GM18909 (cell line): ENCODE measurements around the gene TUBB4B.
A peak's percentile ranks its signal among the peaks of the same experiment; 100 is the strongest.
"Not testable (repeated sequence)": the region's sequence is repeated elsewhere in the genome, so short reads cannot be mapped to it uniquely, and the experiment has no call there.

ENCODE experiments used
- ATAC-seq: cut with Tn5 transposase; IDR thresholded peaks from one replicate; pipeline ENCODE4 v1.9.1; 2021; ENCODE audit warnings: mild to moderate bottlenecking; ENCODE audit not compliant: unreplicated experiment, poor library complexity

TUBB4B gene

GRCh38 chr9:137235424-137236237 lies 5.5 kb upstream of the TUBB4B start:
- no peak for ATAC-seq

DNA sequence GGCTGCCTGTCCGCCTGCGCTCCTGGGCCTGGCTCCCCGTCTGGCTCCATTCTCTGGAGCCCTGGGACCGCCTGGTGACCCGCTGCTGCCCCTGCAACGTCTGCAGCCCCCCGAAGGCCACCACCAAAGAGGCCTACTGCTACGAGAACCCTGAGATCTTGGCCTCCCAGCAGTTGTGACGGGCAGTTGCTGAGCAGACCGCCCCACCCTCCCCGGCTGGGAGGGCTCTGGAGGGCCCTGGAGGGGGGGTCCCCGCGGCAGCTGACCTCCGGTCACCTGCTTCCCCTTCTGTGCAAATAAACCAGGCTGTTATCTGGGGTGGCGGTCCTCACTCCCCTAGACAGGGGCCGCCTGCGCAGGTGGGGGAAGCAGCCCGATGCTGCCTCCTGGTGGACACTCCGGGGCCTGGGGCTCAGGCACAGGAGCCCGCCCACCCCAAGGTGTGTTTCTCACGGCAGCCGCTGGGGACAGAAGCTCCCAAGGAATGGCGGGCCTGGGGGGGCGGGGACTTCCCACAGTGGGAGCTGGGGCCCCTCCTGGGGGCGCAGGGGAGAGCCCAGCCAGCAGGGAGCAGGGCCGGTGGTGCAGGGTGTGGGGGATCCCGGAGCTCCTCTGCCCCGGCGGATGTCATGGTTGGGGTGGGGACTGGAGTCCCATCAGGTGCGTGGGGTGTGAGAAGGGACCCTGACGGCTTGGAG lies 4.7 kb upstream of the TUBB4B start:
- peak; percentile 18 for ATAC-seq

- ATAC-seq, result no peak
Measured at GRCh38 chr9:137236936-137237421, 4.1 kb upstream of the TUBB4B start.

GRCh38 chr9:137237759-137238726 lies 3.0 kb upstream of the TUBB4B start:
- ATAC-seq, result no peak

- not testable (repeated sequence) for ATAC-seq
Measured at GRCh38 chr9:137239541-137240200, 1.4 kb upstream of the TUBB4B start.

- peak; percentile 24 for ATAC-seq
Measured at GRCh38 chr9:137240318-137240840, 708 bp upstream of the TUBB4B start.

DNA sequence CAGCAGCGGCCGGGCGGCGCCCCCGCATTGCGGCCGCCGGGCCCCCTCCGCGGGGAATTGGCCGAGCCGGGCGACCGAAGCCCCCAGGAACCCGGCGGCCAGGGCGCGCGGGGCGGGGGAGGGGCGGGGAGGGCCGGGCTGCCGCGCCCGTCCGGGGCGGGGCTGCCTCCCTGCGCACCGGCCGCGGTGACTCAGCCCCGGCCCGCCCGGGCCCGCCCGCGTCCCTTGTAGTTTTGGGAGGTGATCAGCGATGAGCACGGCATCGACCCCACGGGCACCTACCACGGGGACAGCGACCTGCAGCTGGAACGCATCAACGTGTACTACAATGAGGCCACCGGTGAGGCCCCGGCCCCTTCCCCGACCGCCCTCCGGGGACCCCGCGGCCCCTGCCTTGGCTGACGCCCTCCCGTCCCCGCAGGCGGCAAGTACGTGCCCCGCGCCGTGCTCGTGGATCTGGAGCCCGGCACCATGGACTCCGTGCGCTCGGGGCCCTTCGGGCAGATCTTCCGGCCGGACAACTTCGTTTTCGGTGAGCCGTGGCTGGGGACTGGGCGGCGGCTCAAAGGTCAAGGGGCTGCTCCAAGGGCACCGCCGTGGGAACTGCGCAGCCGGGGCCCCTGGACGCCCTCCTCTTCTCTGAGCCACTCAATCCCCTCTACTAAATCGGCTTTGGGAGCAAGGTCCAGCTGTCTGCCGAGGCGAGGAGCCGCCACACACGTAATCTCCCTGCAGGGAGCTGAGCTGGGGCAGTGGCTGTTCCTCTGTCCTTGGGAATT lies 592 bp downstream of the TUBB4B start:
- ATAC-seq, result peak; percentile 10

DNA sequence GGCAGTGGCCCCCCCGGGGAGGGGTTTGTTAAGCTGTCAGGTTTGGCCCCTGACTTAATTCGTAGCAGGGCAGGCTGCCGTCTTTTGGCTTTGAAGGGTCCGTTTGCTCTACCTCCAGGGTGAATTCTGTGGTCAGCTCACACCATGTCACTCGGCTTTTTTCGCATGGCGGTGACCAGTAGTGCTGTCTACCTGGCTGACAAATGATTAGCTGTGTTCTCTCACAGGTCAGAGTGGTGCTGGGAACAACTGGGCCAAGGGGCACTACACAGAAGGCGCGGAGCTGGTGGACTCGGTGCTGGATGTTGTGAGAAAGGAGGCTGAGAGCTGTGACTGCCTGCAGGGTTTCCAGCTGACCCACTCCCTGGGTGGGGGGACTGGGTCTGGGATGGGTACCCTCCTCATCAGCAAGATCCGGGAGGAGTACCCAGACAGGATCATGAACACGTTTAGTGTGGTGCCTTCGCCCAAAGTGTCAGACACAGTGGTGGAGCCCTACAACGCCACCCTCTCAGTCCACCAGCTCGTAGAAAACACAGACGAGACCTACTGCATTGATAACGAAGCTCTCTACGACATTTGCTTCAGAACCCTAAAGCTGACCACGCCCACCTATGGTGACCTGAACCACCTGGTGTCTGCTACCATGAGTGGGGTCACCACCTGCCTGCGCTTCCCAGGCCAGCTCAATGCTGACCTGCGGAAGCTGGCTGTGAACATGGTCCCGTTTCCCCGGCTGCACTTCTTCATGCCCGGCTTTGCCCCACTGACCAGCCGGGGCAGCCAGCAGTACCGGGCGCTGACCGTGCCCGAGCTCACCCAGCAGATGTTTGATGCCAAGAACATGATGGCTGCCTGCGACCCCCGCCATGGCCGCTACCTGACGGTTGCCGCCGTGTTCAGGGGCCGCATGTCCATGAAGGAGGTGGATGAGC lies 1.4 kb downstream of the TUBB4B start:
- ATAC-seq, result no peak

DNA sequence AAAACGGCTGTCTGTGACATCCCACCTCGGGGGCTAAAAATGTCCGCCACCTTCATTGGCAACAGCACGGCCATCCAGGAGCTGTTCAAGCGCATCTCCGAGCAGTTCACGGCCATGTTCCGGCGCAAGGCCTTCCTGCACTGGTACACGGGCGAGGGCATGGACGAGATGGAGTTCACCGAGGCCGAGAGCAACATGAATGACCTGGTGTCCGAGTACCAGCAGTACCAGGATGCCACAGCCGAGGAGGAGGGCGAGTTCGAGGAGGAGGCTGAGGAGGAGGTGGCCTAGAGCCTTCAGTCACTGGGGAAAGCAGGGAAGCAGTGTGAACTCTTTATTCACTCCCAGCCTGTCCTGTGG lies 2.2 kb downstream of the TUBB4B start:
- not testable (repeated sequence) for ATAC-seq

GRCh38 chr9:137243626-137244485 lies 2.8 kb downstream of the TUBB4B start:
- ATAC-seq, result no peak

DNA sequence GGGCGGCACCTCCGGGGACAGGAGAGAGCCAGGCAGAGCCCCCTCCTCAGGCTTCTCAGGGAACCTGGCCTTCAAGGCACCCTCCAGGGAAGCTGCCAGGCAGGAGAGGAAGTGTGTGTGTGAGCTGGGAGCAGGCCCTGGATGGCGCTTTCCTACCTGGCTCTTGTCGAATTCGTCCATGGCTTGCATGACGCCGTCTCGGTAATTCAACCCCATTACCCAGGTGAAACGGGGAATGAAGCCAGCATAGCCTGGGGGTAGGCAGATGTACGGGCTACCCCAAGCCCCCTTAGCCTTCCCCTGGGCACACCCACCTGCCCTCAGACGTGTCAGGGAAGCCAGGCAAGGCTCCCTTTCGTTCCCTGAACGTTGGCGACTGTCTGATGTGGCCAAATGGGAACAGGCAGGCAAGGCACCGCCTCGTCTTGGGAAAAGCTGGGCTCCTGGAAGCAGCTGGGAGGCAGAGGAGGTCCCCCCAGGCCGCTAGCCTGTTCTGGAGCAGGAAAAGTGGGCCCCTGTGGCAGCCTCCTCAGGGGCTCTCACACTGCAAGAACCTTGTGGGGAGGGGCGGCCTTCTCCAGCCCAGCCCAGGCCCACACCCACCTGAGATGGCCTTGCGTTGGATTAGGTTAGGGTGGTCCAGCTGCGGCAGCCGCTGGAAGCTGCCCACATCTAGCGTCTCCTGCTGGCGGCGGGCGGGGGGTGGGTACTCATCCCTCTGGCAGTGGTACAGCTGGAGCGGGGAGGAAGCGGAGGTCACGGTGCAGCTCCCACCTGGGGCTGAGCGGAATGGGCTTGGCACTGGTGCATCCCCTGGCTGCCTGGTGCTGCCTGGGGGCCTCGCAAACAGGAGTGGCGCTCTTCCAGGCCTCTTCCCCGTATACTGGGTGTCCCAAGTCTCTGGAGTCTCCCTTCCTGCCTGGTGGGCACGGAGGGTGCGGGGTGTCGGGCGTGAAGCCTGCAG lies 3.7 kb downstream of the TUBB4B start:
- ATAC-seq, result no peak

DNA sequence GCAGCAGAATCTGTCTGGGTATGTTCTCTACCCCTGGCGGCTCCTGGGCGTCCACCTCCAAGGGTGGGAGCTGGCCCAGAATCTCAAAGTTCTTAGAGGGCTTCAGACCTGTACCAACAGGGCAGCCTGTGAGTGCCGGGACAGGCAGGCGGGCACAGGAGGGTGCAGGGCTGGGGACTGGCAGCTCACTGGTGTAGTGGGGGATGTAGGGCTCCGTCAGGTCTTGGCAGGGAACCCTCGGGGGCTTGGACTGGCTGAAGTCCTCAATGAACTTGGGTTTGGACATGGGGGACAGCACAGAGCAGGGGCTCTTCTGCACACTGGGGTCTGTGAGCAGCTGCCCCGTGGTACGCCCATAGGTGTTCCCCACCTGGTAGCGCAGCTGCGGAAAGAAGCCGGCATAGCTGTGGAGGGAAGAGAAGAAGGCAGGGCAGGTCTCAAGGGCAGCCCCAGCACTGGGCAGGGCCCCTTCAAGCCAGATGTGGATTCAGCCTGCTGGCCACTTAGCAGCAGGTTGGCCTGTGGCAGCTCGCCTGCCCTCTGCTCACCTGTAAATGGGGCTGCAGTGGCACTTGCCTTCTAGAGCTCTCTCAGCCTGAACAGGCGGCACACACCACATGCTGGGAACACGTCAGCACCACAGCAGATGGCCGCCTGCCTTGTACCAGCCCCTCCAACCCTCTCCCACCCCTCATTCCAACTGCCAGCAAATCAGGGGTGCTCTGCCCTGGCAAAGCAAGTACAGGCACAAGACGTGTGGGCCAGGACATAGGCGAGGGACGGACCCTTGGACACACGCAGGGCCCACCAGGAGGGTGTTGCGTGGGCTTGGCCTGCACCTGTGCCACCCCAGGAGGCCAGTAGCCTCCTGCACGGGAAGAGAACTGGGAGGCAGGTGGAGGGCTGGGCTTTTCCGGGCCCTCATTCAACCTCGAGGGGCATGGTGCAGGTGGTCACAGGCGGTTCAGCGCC lies 4.6 kb downstream of the TUBB4B start:
- no peak for ATAC-seq

GRCh38 chr9:137247135-137247915 lies 6.2 kb downstream of the TUBB4B start:
- no peak for ATAC-seq

- no peak for ATAC-seq
Measured at GRCh38 chr9:137247916-137248175, 6.8 kb downstream of the TUBB4B start.
